Karpas-422 (cell line): ENCODE results near the gene GGACT. TPM values are rescaled to one million over a fixed set of nuclear protein-coding genes. Genes with fewer than 3 reads are reported as not detected.
A peak's percentile ranks its signal among the peaks of the same experiment; 100 is the strongest.

Experiments
- DNase-seq: peaks from one replicate; pipeline ENCODE4 v3.0.0-alpha.2; 2015
- H2AFZ ChIP-seq: fragments of 200-600 bp; sonication (generic); 2 replicates; pipeline ENCODE4 v1.6.1; 2014; ENCODE audit warnings: antibody characterized with exemption, low read length, mixed read lengths
- H3K27ac ChIP-seq: fragments of 200-600 bp; sonication (generic); 2 replicates; pipeline ENCODE4 v1.5.1; 2014; ENCODE audit warnings: mild to moderate bottlenecking, low read length, moderate library complexity
- H3K27me3 ChIP-seq: fragments of 200-600 bp; sonication (generic); 2 replicates; pipeline ENCODE4 v1.6.1; 2014; ENCODE audit warnings: low read length, mixed read lengths
- H3K36me3 ChIP-seq: fragments of 200-600 bp; sonication (generic); 2 replicates; pipeline ENCODE4 v1.6.1; 2014; ENCODE audit warnings: low read length, mixed read lengths; ENCODE audit not compliant: insufficient read depth
- H3K4me1 ChIP-seq: fragments of 200-600 bp; sonication (generic); 2 replicates; pipeline ENCODE4 v1.6.1; 2014; ENCODE audit warnings: mild to moderate bottlenecking, low read length, mixed read lengths
- H3K4me2 ChIP-seq: fragments of 200-600 bp; sonication (generic); 2 replicates; pipeline ENCODE4 v1.6.1; 2014; ENCODE audit warnings: low read length, low read depth, mild to moderate bottlenecking; ENCODE audit not compliant: poor library complexity, severe bottlenecking
- H3K4me3 ChIP-seq: fragments of 200-600 bp; sonication (generic); 2 replicates; pipeline ENCODE4 v1.5.1; 2014; ENCODE audit warnings: mild to moderate bottlenecking, antibody characterized with exemption, low read length, mixed read lengths
- H3K79me2 ChIP-seq: fragments of 200-600 bp; sonication (generic); 2 replicates; pipeline ENCODE4 v1.6.1; 2014; ENCODE audit warnings: mild to moderate bottlenecking, low read length, mixed read lengths
- H3K9ac ChIP-seq: fragments of 200-600 bp; sonication (generic); 2 replicates; pipeline ENCODE4 v1.6.0; 2014; ENCODE audit warnings: low read length
- H3K9me2 ChIP-seq: fragments of 200-600 bp; sonication (generic), shearing (Covaris generic); replicated peaks from 2 replicates; pipeline ENCODE4 v1.6.0; 2014; ENCODE audit warnings: mild to moderate bottlenecking, low read length, moderate library complexity; ENCODE audit not compliant: insufficient read depth
- H3K9me3 ChIP-seq: fragments of 300-700, 200-600 bp; sonication (generic); 2 replicates; pipeline ENCODE4 v1.6.1; 2014; ENCODE audit warnings: low read length, mixed read lengths
- H4K20me1 ChIP-seq: fragments of 200-600 bp; sonication (generic); 2 replicates; pipeline ENCODE4 v1.6.1; 2014; ENCODE audit warnings: mild to moderate bottlenecking, antibody characterized with exemption, low read length, low read depth; ENCODE audit not compliant: insufficient read depth
- total RNA-seq: library from RNA; depleted of rRNA; stranded (reverse); fragments of >200 nt; shearing (Covaris generic); gene quantifications from 2 replicates; pipeline ENCODE4 v1.2.3, GENCODE V29; 2014; ENCODE audit warnings: low replicate concordance

The GGACT gene
- total RNA-seq, 1 experiment from 2014 or later: 8.8 TPM

GRCh38 chr13:100559886-100560285 lies 28.7 kb downstream of the GGACT start:
- Histone ChIP-seq H3K79me2 (no peaks in the 10 kb centered on the region), H3K4me1 (peaks cover 4% of the 10 kb centered on the region; the same call in 1 of the 2 replicates), H4K20me1 (no peaks in the 10 kb centered on the region), H3K4me3 (no peak overlapping the region), H3K9me2 (no peaks in the 10 kb centered on the region), H2AFZ (no peak overlapping the region), H3K9ac (no peak overlapping the region), H3K9me3 (no peaks in the 10 kb centered on the region), H3K36me3 (no peaks in the 10 kb centered on the region), H3K27ac (no peak overlapping the region), H3K4me2 (no peak overlapping the region), H3K27me3 (no peaks in the 10 kb centered on the region)
- DNase-seq: no peak

- Histone ChIP-seq H3K4me1 (no peaks in the 10 kb centered on the region), H3K36me3 (no peaks in the 10 kb centered on the region), H3K4me2 (no peak overlapping the region), H3K27ac (no peak overlapping the region), H4K20me1 (no peaks in the 10 kb centered on the region), H3K79me2 (no peaks in the 10 kb centered on the region), H3K9me2 (no peaks in the 10 kb centered on the region), H3K4me3 (no peak overlapping the region), H3K9ac (no peak overlapping the region), H2AFZ (no peak overlapping the region), H3K27me3 (no peaks in the 10 kb centered on the region), H3K9me3 (no peaks in the 10 kb centered on the region)
- DNase-seq: no peak
Measured at GRCh38 chr13:100552755-100553154, 35.8 kb downstream of the GGACT start.

- Histone ChIP-seq H3K4me3 (no peak overlapping the region), H3K4me1 (peaks cover 8% of the 10 kb centered on the region), H2AFZ (no peak overlapping the region), H3K27me3 (no peaks in the 10 kb centered on the region), H3K9me3 (no peaks in the 10 kb centered on the region), H3K9me2 (no peaks in the 10 kb centered on the region), H3K79me2 (no peaks in the 10 kb centered on the region), H3K36me3 (no peaks in the 10 kb centered on the region), H3K9ac (no peak overlapping the region), H3K4me2 (no peak overlapping the region), H3K27ac (no peak overlapping the region), H4K20me1 (no peaks in the 10 kb centered on the region)
- DNase-seq: no peak
Measured at GRCh38 chr13:100549316-100549715, 39.3 kb downstream of the GGACT start.

GRCh38 chr13:100547791-100548201 lies 40.8 kb downstream of the GGACT start:
- H3K79me2 ChIP-seq: no peaks in the 10 kb centered on the region
- no peak overlapping the region for H3K27ac ChIP-seq
- H3K4me3 ChIP-seq: no peak overlapping the region
- H3K4me1 ChIP-seq: peaks cover 23% of the 10 kb centered on the region
- H2AFZ ChIP-seq: no peak overlapping the region
- H3K9me3 ChIP-seq: no peaks in the 10 kb centered on the region
- DNase-seq: no peak
- H3K9ac ChIP-seq: no peak overlapping the region
- no peaks in the 10 kb centered on the region for H3K9me2 ChIP-seq
- H3K36me3 ChIP-seq: no peaks in the 10 kb centered on the region
- H4K20me1 ChIP-seq: no peaks in the 10 kb centered on the region
- H3K4me2 ChIP-seq: no peak overlapping the region
- no peaks in the 10 kb centered on the region for H3K27me3 ChIP-seq

- no peak overlapping the region for H3K27ac ChIP-seq
- H3K9ac ChIP-seq: no peak overlapping the region
Measured at GRCh38 chr13:100546713-100547405, 41.7 kb downstream of the GGACT start.

GRCh38 chr13:100545684-100546061 lies 42.9 kb downstream of the GGACT start:
- Histone ChIP-seq H3K36me3 (no peaks in the 10 kb centered on the region), H3K79me2 (no peaks in the 10 kb centered on the region), H3K27me3 (no peaks in the 10 kb centered on the region), H3K9me2 (no peaks in the 10 kb centered on the region), H3K9ac (no peak overlapping the region), H3K4me2 (no peak overlapping the region), H3K9me3 (no peaks in the 10 kb centered on the region), H3K27ac (no peak overlapping the region), H3K4me3 (no peak overlapping the region), H3K4me1 (peaks cover 39% of the 10 kb centered on the region), H4K20me1 (no peaks in the 10 kb centered on the region), H2AFZ (no peak overlapping the region)
- DNase-seq: no peak

More at GRCh38 chr13:100546713-100547405, 41.7 kb downstream of the GGACT start:
- peaks cover 33% of the 10 kb centered on the region for H3K4me1 ChIP-seq
- H3K9me3 ChIP-seq: no peaks in the 10 kb centered on the region
- no peaks in the 10 kb centered on the region for H4K20me1 ChIP-seq
- H2AFZ ChIP-seq: no peak overlapping the region
- no peaks in the 10 kb centered on the region for H3K36me3 ChIP-seq
- no peak for DNase-seq
- no peaks in the 10 kb centered on the region for H3K27me3 ChIP-seq
- H3K9me2 ChIP-seq: no peaks in the 10 kb centered on the region
- no peak overlapping the region for H3K4me3 ChIP-seq
- no peak overlapping the region for H3K4me2 ChIP-seq
- no peaks in the 10 kb centered on the region for H3K79me2 ChIP-seq

- no peaks in the 10 kb centered on the region for H3K9me3 ChIP-seq
- no peaks in the 10 kb centered on the region for H3K9me2 ChIP-seq
- no peak overlapping the region for H3K4me2 ChIP-seq
- no peak for DNase-seq
- H3K4me1 ChIP-seq: peaks cover 39% of the 10 kb centered on the region
- no peaks in the 10 kb centered on the region for H3K27me3 ChIP-seq
- no peaks in the 10 kb centered on the region for H3K79me2 ChIP-seq
- no peak overlapping the region for H3K9ac ChIP-seq
- no peaks in the 10 kb centered on the region for H4K20me1 ChIP-seq
- H3K27ac ChIP-seq: no peak overlapping the region
- no peak overlapping the region for H2AFZ ChIP-seq
- H3K36me3 ChIP-seq: no peaks in the 10 kb centered on the region
- no peak overlapping the region for H3K4me3 ChIP-seq
Measured at GRCh38 chr13:100544866-100545683, 43.5 kb downstream of the GGACT start.

- Histone ChIP-seq H3K27ac (no peak overlapping the region), H3K4me3 (no peak overlapping the region), H3K36me3 (no peaks in the 10 kb centered on the region), H3K4me2 (peak overlapping the region; percentile 8), H3K9ac (no peak overlapping the region), H3K4me1 (peaks cover 39% of the 10 kb centered on the region), H3K9me3 (no peaks in the 10 kb centered on the region), H3K9me2 (no peaks in the 10 kb centered on the region), H3K79me2 (no peaks in the 10 kb centered on the region), H3K27me3 (no peaks in the 10 kb centered on the region), H4K20me1 (no peaks in the 10 kb centered on the region), H2AFZ (no peak overlapping the region)
- DNase-seq: no peak
Measured at GRCh38 chr13:100543872-100544602, 44.6 kb downstream of the GGACT start.
